ENCODE results near the gene SLC29A4. TPM values are rescaled to one million over a fixed set of nuclear protein-coding genes. Genes with fewer than 3 reads are reported as not detected.

Gene SLC29A4
- total RNA-seq, 3 donors from 2014 or later: 0.18 to 0.34 (median 0.24) TPM

DNA sequence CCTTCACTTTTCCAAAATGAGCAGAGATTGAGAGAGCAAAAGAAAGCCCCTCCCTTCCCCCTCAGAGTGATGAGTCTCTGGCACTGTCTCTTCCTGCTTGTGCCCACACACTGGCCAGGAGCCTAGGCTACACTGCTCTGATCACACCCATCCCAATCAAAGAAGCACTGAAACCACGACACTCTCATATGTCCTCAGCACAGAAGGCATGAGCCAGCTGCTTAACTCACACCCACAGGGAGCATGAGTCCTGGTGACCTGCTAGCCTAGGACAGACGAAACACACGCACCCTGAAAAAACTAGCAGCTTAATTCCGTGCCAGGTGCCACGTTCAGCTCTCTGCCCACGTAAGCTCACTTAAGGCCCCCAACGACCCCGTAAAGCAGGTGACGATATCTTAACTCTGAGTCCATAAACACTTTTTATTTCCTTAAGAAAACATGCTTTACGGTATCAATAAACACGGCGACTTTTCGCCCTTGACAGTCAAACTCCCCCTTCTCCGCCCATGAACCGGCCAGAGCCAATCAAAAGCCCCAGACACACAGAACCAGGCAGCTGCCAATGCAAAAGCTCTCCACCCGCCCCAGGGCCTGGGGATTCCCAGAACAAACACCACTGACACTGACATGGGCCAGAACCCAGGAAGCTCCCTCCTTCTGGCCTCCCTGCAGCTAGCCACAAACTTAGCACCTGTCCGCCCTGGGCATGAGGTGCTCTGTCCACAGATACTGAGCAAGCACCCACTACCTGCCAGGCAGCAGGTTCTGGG is 71.9 kb downstream of the SLC29A4 start:
- Mint-ChIP-seq H3K27me3 (ENCODE audit: low read depth) (no peaks in the 10 kb centered on the region), H3K36me3 (ENCODE audit: insufficient read depth) (peaks cover 39% of the 10 kb centered on the region), H3K4me3 (no peak overlapping the region), H3K9me3 (no peaks in the 10 kb centered on the region), H3K4me1 (ENCODE audit: low read depth) (peaks cover 10% of the 10 kb centered on the region)
- ATAC-seq (no peak), DNase-seq (no peak)

Other genes with a start within 250 kb of the SLC29A4 start
- gene RBAK, start 237.1 kb upstream of the SLC29A4 start, total RNA-seq: 1 to 10 TPM; 8.7 to 8.9 (median 8.9) TPM
- 10 to 100 TPM; 38.0 to 44.9 (median 39.1) TPM for gene WIPI2, start 92.7 kb upstream of the SLC29A4 start, total RNA-seq
- gene TNRC18, start 140.9 kb downstream of the SLC29A4 start, total RNA-seq: 10 to 100 TPM; 45.4 to 55.2 (median 48.4) TPM
- 10 to 100 TPM; 11.9 to 13.1 (median 12.8) TPM for gene FBXL18, start 230.9 kb downstream of the SLC29A4 start, total RNA-seq
- gene ACTB, start 247.7 kb downstream of the SLC29A4 start, total RNA-seq: 1,000 to 10,000 TPM; 6,778 to 7,684 (median 6,905) TPM

Measured in activated T-cell treated with anti-CD3 and anti-CD28 coated beads, Interleukin-2, amount 50 U/mL, for 4 hours (primary cell).